Measurements from ENCODE around the gene ANK2.
"Not testable (repeated sequence)": the region's sequence is repeated elsewhere in the genome, so short reads cannot be mapped to it uniquely, and the experiment has no call there.

Gene ANK2

DNA sequence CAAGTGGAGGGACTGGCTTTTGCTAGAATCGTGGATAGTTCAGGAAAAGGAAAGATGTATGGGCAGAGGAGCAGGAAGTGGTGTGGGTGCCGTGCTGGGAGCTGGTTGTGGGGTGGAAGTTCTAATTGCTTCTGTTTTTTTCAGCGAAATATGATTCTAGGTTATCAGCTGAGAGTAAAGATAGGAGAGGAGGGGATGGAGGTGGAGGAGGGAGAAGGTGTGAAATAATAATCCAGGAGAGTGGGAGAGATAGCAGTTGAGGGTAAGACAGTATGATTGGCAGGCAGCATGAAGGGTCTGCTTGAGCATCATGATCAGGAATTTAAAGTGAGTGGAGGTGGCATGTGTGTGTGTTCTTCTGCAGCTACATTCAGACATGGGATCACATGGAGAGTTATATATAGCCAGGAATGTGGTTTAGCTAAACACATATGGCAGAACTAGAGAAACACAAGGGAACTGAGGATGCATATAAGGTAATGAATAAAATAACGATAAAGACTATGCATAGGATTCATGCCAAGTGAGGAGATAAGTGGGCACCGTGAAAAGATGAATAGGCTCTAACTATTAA lies 133.7 kb downstream of the ANK2 start:
- Histone ChIP-seq H3K36me3 (ENCODE audit: insufficient read depth) (no peaks in the 10 kb centered on the region), H4K20me1 (ENCODE audit: insufficient read depth) (no peaks in the 10 kb centered on the region), H3K27ac (no peak overlapping the region), H3K9ac (no peak overlapping the region), H3K4me2 (no peak overlapping the region), H2AFZ (ENCODE audit: low read depth) (no peak overlapping the region), H3K27me3 (ENCODE audit: insufficient read depth, low read depth) (no peaks in the 10 kb centered on the region), H3K4me1 (ENCODE audit: low read depth, poor library complexity, severe bottlenecking) (peaks cover 9% of the 10 kb centered on the region), H3K4me3 (IDR thresholded peaks at IDR 0.05; ENCODE audit: insufficient read depth, low read depth, low read length) (no peak overlapping the region), H3K79me2 (ENCODE audit: insufficient read depth, low read depth) (no peaks in the 10 kb centered on the region)
- no peak for TF ChIP-seq CTCF (conservative IDR thresholded peaks at IDR 0.05; ENCODE audit: low read depth, low read length)

DNA sequence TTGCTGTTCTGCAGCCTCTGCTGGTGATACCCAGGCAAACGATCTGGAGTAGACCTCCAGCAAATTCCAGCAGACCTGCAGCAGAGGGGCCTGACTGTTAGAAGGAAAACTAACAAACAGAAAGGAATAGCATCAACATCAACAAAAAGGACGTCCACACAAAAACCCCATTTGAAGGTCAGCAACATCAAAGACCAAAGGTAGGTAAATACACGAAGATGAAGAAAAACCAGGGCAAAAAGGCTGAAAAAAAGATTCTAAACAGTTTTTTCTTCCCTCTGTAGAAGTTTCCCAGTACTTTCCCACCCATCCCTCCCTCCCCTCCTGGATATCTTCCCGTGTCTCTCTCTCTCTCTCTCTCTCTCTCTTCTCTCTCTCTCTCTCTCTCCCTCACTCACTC lies 136.8 kb downstream of the ANK2 start:
- not testable (repeated sequence) for H2AFZ ChIP-seq (ENCODE audit: low read depth); H3K36me3 ChIP-seq (ENCODE audit: insufficient read depth); H3K27me3 ChIP-seq (ENCODE audit: insufficient read depth, low read depth); H3K4me2 ChIP-seq; H3K27ac ChIP-seq; H3K79me2 ChIP-seq (ENCODE audit: insufficient read depth, low read depth); H3K9ac ChIP-seq; H4K20me1 ChIP-seq (ENCODE audit: insufficient read depth); H3K4me1 ChIP-seq (ENCODE audit: low read depth, poor library complexity, severe bottlenecking); H3K4me3 ChIP-seq (IDR thresholded peaks at IDR 0.05; ENCODE audit: insufficient read depth, low read depth, low read length)

GRCh38 chr4:113186913-113187312 lies 137.5 kb downstream of the ANK2 start:
- Histone ChIP-seq H3K4me3 (IDR thresholded peaks at IDR 0.05; ENCODE audit: insufficient read depth, low read depth, low read length) (no peak overlapping the region), H3K36me3 (ENCODE audit: insufficient read depth) (no peaks in the 10 kb centered on the region), H3K79me2 (ENCODE audit: insufficient read depth, low read depth) (no peaks in the 10 kb centered on the region), H4K20me1 (ENCODE audit: insufficient read depth) (no peaks in the 10 kb centered on the region), H3K27me3 (ENCODE audit: insufficient read depth, low read depth) (no peaks in the 10 kb centered on the region), H2AFZ (ENCODE audit: low read depth) (no peak overlapping the region), H3K4me2 (no peak overlapping the region), H3K9ac (no peak overlapping the region), H3K4me1 (ENCODE audit: low read depth, poor library complexity, severe bottlenecking) (no peaks in the 10 kb centered on the region), H3K27ac (no peak overlapping the region)
- TF ChIP-seq CTCF (conservative IDR thresholded peaks at IDR 0.05; ENCODE audit: low read depth, low read length), result no peak

- no peaks in the 10 kb centered on the region for H3K36me3 ChIP-seq (ENCODE audit: insufficient read depth)
- no peak overlapping the region for H3K27ac ChIP-seq
- H3K4me1 ChIP-seq (ENCODE audit: low read depth, poor library complexity, severe bottlenecking), result no peaks in the 10 kb centered on the region
- no peak for TF ChIP-seq CTCF (conservative IDR thresholded peaks at IDR 0.05; ENCODE audit: low read depth, low read length)
- no peaks in the 10 kb centered on the region for H4K20me1 ChIP-seq (ENCODE audit: insufficient read depth)
- no peak overlapping the region for H3K4me2 ChIP-seq
- H3K79me2 ChIP-seq (ENCODE audit: insufficient read depth, low read depth), result no peaks in the 10 kb centered on the region
- H3K4me3 ChIP-seq (IDR thresholded peaks at IDR 0.05; ENCODE audit: insufficient read depth, low read depth, low read length), result no peak overlapping the region
- no peak overlapping the region for H2AFZ ChIP-seq (ENCODE audit: low read depth)
- H3K9ac ChIP-seq, result no peak overlapping the region
- no peaks in the 10 kb centered on the region for H3K27me3 ChIP-seq (ENCODE audit: insufficient read depth, low read depth)
These were observed 137.9 kb downstream of the ANK2 start for GRCh38 chr4:113187358-113187757.

GRCh38 chr4:113189546-113189945 lies 140.1 kb downstream of the ANK2 start:
- no peak overlapping the region for H3K4me3 ChIP-seq (IDR thresholded peaks at IDR 0.05; ENCODE audit: insufficient read depth, low read depth, low read length)
- no peak overlapping the region for H2AFZ ChIP-seq (ENCODE audit: low read depth)
- H3K4me2 ChIP-seq, result no peak overlapping the region
- H3K79me2 ChIP-seq (ENCODE audit: insufficient read depth, low read depth), result no peaks in the 10 kb centered on the region
- no peaks in the 10 kb centered on the region for H3K27me3 ChIP-seq (ENCODE audit: insufficient read depth, low read depth)
- no peak overlapping the region for H3K9ac ChIP-seq
- no peak for TF ChIP-seq CTCF (conservative IDR thresholded peaks at IDR 0.05; ENCODE audit: low read depth, low read length)
- no peak overlapping the region for H3K27ac ChIP-seq
- H3K4me1 ChIP-seq (ENCODE audit: low read depth, poor library complexity, severe bottlenecking), result no peaks in the 10 kb centered on the region
- H3K36me3 ChIP-seq (ENCODE audit: insufficient read depth), result no peaks in the 10 kb centered on the region
- no peaks in the 10 kb centered on the region for H4K20me1 ChIP-seq (ENCODE audit: insufficient read depth)
